B cell (primary cell): ENCODE data around the gene AP4E1. TPM values are rescaled to one million over a fixed set of nuclear protein-coding genes. Genes with fewer than 3 reads are reported as not detected.

Source experiments
- ATAC-seq: fragments of 200-7000 bp; cut with Tn5 transposase; one replicate; pipeline ENCODE4 v1.10.0; 2021; ENCODE audit warnings: low read depth, mild to moderate bottlenecking, moderate number of reproducible peaks, moderate library complexity
- CTCF ChIA-PET: fragments of 350-600 bp; sonication (Branson Sonifier 250); formaldehyde crosslinking; loops from one replicate; lab custom pipeline; 2021; ENCODE audit warnings: antibody characterized with exemption, inconsistent platforms; lab: Charles Lee
- POLR2A ChIA-PET: fragments of 350-600 bp; sonication (Branson Sonifier 250); formaldehyde crosslinking; loops from one replicate; lab custom pipeline; 2021; ENCODE audit warnings: antibody characterized with exemption; lab: Charles Lee
- DNase-seq: peaks from one replicate; pipeline ENCODE4 v3.0.0; 2013
- H2AFZ ChIP-seq: 2 replicates; pipeline ENCODE4 v1.6.1; 2012; ENCODE audit warnings: mild to moderate bottlenecking, low read depth, low read length; ENCODE audit not compliant: insufficient read depth, poor library complexity, severe bottlenecking
- H3K27ac ChIP-seq, 2 donors: 1 replicate in 1 of 2; 2 replicates in 1 of 2; pipeline ENCODE4 v1.5.1; 2012 to 2013; ENCODE audit warnings: low read length in 2 of 2, mild to moderate bottlenecking in 2 of 2, moderate library complexity in 1 of 2
- H3K27me3 ChIP-seq, 4 experiments: fragments of 200-600 bp in 1 of 4; sonication (generic) in 1 of 4; replicated peaks in 1 of 4; 1 replicate in 2 of 4; 2 replicates in 2 of 4; pipeline versions ENCODE4 v1.6.1 to v1.7.0; 2013 to 2016; ENCODE audit warnings: low read length in 3 of 4, mild to moderate bottlenecking in 2 of 4, mixed read lengths in 1 of 4, moderate library complexity in 1 of 4; ENCODE audit not compliant: insufficient read depth in 4 of 4, control insufficient read depth in 3 of 4; ENCODE audit errors: control extremely low read depth in 1 of 4
- H3K36me3 ChIP-seq, 2 experiments: replicated peaks in 1 of 2; 1 replicate in 1 of 2; 2 replicates in 1 of 2; pipeline versions ENCODE4 v1.6.1 to v1.7.1; 2013; ENCODE audit warnings: low read length in 1 of 2; ENCODE audit not compliant: insufficient read depth in 2 of 2, control insufficient read depth in 1 of 2; ENCODE audit errors: control extremely low read depth in 1 of 2, extremely low read depth in 1 of 2
- H3K4me1 ChIP-seq, 2 donors: fragments of 200-600 bp in 1 of 2; sonication (generic) in 1 of 2; 1 replicate in 1 of 2; 2 replicates in 1 of 2; pipeline versions ENCODE4 v1.5.1 to v1.6.1; 2013 to 2017; ENCODE audit warnings: low read length in 2 of 2; ENCODE audit not compliant: control insufficient read depth in 2 of 2, insufficient read depth in 2 of 2
- H3K4me2 ChIP-seq: replicated peaks from 2 replicates; pipeline ENCODE3; 2012; ENCODE audit warnings: mild to moderate bottlenecking, low read depth, low read length; ENCODE audit not compliant: poor library complexity, severe bottlenecking
- H3K4me3 ChIP-seq, 5 experiments: fragments of 200-600 bp in 1 of 5; sonication (generic) in 1 of 5; 1 replicate in 3 of 5; 2 replicates in 2 of 5; pipeline versions ENCODE4 v1.5.1 to v1.7.0; 2011 to 2016; ENCODE audit warnings: low read length in 4 of 5, mild to moderate bottlenecking in 4 of 5, low read depth in 2 of 5, control low read depth in 1 of 5, moderate library complexity in 1 of 5; ENCODE audit not compliant: insufficient read depth in 1 of 5; ENCODE audit errors: control extremely low read depth in 1 of 5, extremely low read depth in 1 of 5
- H3K79me2 ChIP-seq: fragments of 200-600 bp; sonication (generic); one replicate; pipeline ENCODE4 v1.6.0; 2016; ENCODE audit warnings: low read length; ENCODE audit not compliant: control insufficient read depth, insufficient read depth
- H3K9ac ChIP-seq: fragments of 200-600 bp; sonication (generic); 2 replicates; pipeline ENCODE4 v1.6.1; 2017; ENCODE audit warnings: mild to moderate bottlenecking, low read length, moderate library complexity
- H3K9me3 ChIP-seq, 3 donors: one replicate each; pipeline versions ENCODE4 v1.6.1 to v1.7.1; 2013; ENCODE audit warnings: low read length in 2 of 3; ENCODE audit not compliant: control insufficient read depth in 2 of 3, insufficient read depth in 1 of 3; ENCODE audit errors: control extremely low read depth in 1 of 3
- H4K20me1 ChIP-seq: 2 replicates; pipeline ENCODE4 v1.6.0; 2012; ENCODE audit warnings: mild to moderate bottlenecking, low read length; ENCODE audit not compliant: insufficient read depth, control insufficient read depth, poor library complexity, severe bottlenecking
- H3K27ac Mint-ChIP-seq: one replicate; pipeline ENCODE4 v1.8.0; 2021; ENCODE audit warnings: mixed read lengths
- H3K27me3 Mint-ChIP-seq: one replicate; pipeline ENCODE4 v1.8.0; 2021; ENCODE audit warnings: mixed read lengths
- H3K4me1 Mint-ChIP-seq: one replicate; pipeline ENCODE4 v1.8.0; 2021; ENCODE audit warnings: mixed read lengths
- H3K4me3 Mint-ChIP-seq: one replicate; pipeline ENCODE4 v1.8.0; 2021; ENCODE audit warnings: mixed read lengths
- H3K9me3 Mint-ChIP-seq: one replicate; pipeline ENCODE4 v1.8.0; 2022; ENCODE audit warnings: mixed read lengths; ENCODE audit not compliant: insufficient read depth
- EZH2 ChIP-seq: IDR thresholded peaks from 2 replicates; pipeline ENCODE4 v1.6.1; 2012; ENCODE audit warnings: borderline replicate concordance, low read depth, mild to moderate bottlenecking, moderate library complexity, low read length; ENCODE audit not compliant: insufficient read depth, poor library complexity, severe bottlenecking
- intact Hi-C: fragments of 100-400 bp; cut with micrococcal nuclease; formaldehyde crosslinking; loops from one replicate; pipeline ENCODE4 v1.10.0; 2022
- polyA plus RNA-seq: library from polyadenylated mRNA; depleted of rRNA; stranded (reverse); fragments of >200 nt; gene quantifications from 2 replicates; pipeline ENCODE4 v1.2.3, GENCODE V29; 2012
- total RNA-seq, 2 donors: library from RNA; stranded (reverse); fragments of 120-200 nt in 1 of 2; gene quantifications; 1 replicate in 1 of 2; 2 replicates in 1 of 2; pipeline versions ENCODE4 v1.2.3 to v1.2.4, GENCODE V29; 2013 to 2022
- TF ChIP-seq, protein P1 (sequence below): fragments of 200-600 bp; IDR thresholded peaks from one replicate; pipeline ENCODE4 v1.8.0; 2022; ENCODE audit warnings: antibody characterized with exemption, mild to moderate bottlenecking

The AP4E1 gene
- total and polyA plus RNA-seq, 2 donors (not counting 1 experiment from before 2014, with no cell fraction given): 2.8 to 12.0 TPM

DNA sequence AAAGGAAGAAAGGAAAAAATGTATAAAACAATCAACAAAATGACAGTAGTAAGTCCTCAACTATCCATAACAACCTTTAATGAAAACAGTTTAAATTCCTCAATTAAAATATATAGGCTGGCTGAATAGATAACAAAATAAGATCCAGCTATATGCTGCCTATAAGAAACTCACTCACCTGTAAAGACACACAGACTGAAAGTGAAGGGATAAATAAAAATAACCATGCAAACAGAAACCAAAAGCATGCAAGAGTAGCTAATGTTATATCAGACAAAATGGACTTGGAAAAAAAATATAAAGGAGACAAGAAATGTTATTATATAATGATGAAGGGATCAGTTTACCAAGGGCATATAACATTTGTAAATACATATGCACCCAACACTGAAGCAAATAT, 51.2 kb downstream of the AP4E1 start:
- intact Hi-C loops: no loop called here
- Histone ChIP-seq H3K4me2 (no peak overlapping the region), H3K9ac (no peak overlapping the region), H3K9me3 (peaks cover 4 to 38% (median 22%) of the 10 kb centered on the region in 3 donors), H3K27ac (no peak overlapping the region), H3K27me3 (no peaks in the 10 kb centered on the region), H4K20me1 (no peaks in the 10 kb centered on the region), H3K4me1 (no peaks in the 10 kb centered on the region), H2AFZ (no peak overlapping the region), H3K4me3 (no peak overlapping the region), H3K79me2 (no peaks in the 10 kb centered on the region), H3K36me3 (peaks cover 18 to 53% of the 10 kb centered on the region in 2 experiments)
- Mint-ChIP-seq H3K4me3 (no peak overlapping the region), H3K27ac (no peak overlapping the region), H3K27me3 (no peaks in the 10 kb centered on the region), H3K9me3 (peaks cover 33% of the 10 kb centered on the region), H3K4me1 (no peaks in the 10 kb centered on the region)
- no peak for ATAC-seq
- DNase-seq: no peak
- ChIA-PET CTCF (no interaction called here), POLR2A (no interaction called here)
- no peak for TF ChIP-seq EZH2
- TF ChIP-seq, protein P1, sequence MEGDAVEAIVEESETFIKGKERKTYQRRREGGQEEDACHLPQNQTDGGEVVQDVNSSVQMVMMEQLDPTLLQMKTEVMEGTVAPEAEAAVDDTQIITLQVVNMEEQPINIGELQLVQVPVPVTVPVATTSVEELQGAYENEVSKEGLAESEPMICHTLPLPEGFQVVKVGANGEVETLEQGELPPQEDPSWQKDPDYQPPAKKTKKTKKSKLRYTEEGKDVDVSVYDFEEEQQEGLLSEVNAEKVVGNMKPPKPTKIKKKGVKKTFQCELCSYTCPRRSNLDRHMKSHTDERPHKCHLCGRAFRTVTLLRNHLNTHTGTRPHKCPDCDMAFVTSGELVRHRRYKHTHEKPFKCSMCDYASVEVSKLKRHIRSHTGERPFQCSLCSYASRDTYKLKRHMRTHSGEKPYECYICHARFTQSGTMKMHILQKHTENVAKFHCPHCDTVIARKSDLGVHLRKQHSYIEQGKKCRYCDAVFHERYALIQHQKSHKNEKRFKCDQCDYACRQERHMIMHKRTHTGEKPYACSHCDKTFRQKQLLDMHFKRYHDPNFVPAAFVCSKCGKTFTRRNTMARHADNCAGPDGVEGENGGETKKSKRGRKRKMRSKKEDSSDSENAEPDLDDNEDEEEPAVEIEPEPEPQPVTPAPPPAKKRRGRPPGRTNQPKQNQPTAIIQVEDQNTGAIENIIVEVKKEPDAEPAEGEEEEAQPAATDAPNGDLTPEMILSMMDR: no peak

DNA sequence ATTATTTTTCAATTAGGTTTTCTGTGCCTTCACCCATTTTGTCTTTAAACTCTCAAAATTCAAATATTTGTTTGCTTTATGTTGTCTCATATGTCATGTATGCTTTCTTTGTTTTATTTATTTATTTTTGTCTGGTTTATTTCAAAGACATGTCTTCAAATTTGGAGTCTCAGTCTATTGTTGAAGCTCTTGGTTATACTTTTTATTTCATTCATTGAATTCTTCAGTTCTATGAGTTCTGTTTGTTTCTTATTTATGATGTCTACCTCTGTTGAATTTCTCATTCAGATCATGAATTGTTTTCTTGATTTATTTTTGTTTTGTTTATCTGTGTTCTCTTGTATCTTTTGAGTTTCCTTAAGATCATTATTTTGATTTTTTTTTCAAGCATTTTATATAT, 55.6 kb downstream of the AP4E1 start:
- Mint-ChIP-seq H3K4me1 (no peaks in the 10 kb centered on the region), H3K4me3 (no peak overlapping the region), H3K9me3 (peaks cover 43% of the 10 kb centered on the region), H3K27ac (no peak overlapping the region), H3K27me3 (no peaks in the 10 kb centered on the region)
- Histone ChIP-seq H3K4me3 (no peak overlapping the region), H4K20me1 (no peaks in the 10 kb centered on the region), H3K4me1 (no peaks in the 10 kb centered on the region), H3K9ac (no peak overlapping the region), H3K4me2 (no peak overlapping the region), H3K9me3 (peaks cover 5 to 38% (median 28%) of the 10 kb centered on the region in 3 donors), H3K27me3 (no peaks in the 10 kb centered on the region), H3K27ac (no peak overlapping the region), H2AFZ (no peak overlapping the region), H3K79me2 (no peaks in the 10 kb centered on the region), H3K36me3 (peaks cover 2 to 23% of the 10 kb centered on the region in 2 experiments)
- POLR2A ChIA-PET: no interaction called here
- intact Hi-C loops: no loop called here
- DNase-seq (no peak), ATAC-seq (no peak)
- TF ChIP-seq, protein P1: no peak
- TF ChIP-seq EZH2: no peak
- CTCF ChIA-PET: no interaction called here
